Natural killer cell (primary cell): ENCODE results near the gene HNRNPK. TPM values are rescaled to one million over a fixed set of nuclear protein-coding genes. Genes with fewer than 3 reads are reported as not detected.
A peak's percentile ranks its signal among the peaks of the same experiment; 100 is the strongest.
"Not testable (repeated sequence)": the region's sequence is repeated elsewhere in the genome, so short reads cannot be mapped to it uniquely, and the experiment has no call there.

Experiments
- ATAC-seq, 3 donors: fragments of 150-1000 bp in 2 of 3; fragments of 200-7000 bp in 1 of 3; cut with Tn5 transposase; 1 replicate in 1 of 3; 2 replicates in 2 of 3; pipeline ENCODE4 v1.10.0; 2021; ENCODE audit warnings: mild to moderate bottlenecking in 2 of 3, moderate library complexity in 2 of 3
- DNase-seq, 2 donors: peaks; one replicate each; pipeline versions ENCODE4 v3.0.0 to v3.0.0-alpha.2; 2013 to 2021; ENCODE audit warnings: mixed read lengths in 1 of 2
- H3K27ac ChIP-seq: one replicate; pipeline ENCODE4 v1.5.1; 2013; ENCODE audit warnings: mild to moderate bottlenecking, low read length
- H3K27me3 ChIP-seq: one replicate; pipeline ENCODE4 v1.6.1; 2013; ENCODE audit warnings: low read length; ENCODE audit not compliant: control insufficient read depth, insufficient read depth
- H3K36me3 ChIP-seq: one replicate; pipeline ENCODE4 v1.6.1; 2013; ENCODE audit warnings: low read length; ENCODE audit not compliant: control insufficient read depth, insufficient read depth
- H3K4me1 ChIP-seq: one replicate; pipeline ENCODE4 v1.6.1; 2013; ENCODE audit warnings: low read length; ENCODE audit not compliant: control insufficient read depth, insufficient read depth
- H3K4me3 ChIP-seq: one replicate; pipeline ENCODE4 v1.5.1; 2013; ENCODE audit warnings: low read length
- H3K9me3 ChIP-seq: one replicate; pipeline ENCODE4 v1.6.1; 2013; ENCODE audit warnings: low read length; ENCODE audit not compliant: control insufficient read depth, insufficient read depth
- H3K27ac Mint-ChIP-seq, 2 donors: one replicate each; pipeline ENCODE4 v1.8.0; 2022; ENCODE audit warnings: mild to moderate bottlenecking in 2 of 2, mixed read lengths in 2 of 2, moderate library complexity in 1 of 2
- H3K27me3 Mint-ChIP-seq, 2 donors: one replicate each; pipeline ENCODE4 v1.8.0; 2022; ENCODE audit warnings: low read depth in 2 of 2, mixed read lengths in 2 of 2
- H3K36me3 Mint-ChIP-seq: one replicate; pipeline ENCODE4 v1.8.0; 2022; ENCODE audit warnings: mixed read lengths
- H3K4me1 Mint-ChIP-seq, 2 donors: one replicate each; pipeline ENCODE4 v1.8.0; 2022; ENCODE audit warnings: mixed read lengths in 2 of 2
- H3K4me3 Mint-ChIP-seq: one replicate; pipeline ENCODE4 v1.8.0; 2022; ENCODE audit warnings: mild to moderate bottlenecking, moderate library complexity, mixed read lengths
- H3K9me3 Mint-ChIP-seq, 2 donors: one replicate each; pipeline ENCODE4 v1.8.0; 2022; ENCODE audit warnings: mixed read lengths in 2 of 2
- CTCF ChIP-seq: fragments of 200-600 bp; IDR thresholded peaks from one replicate; pipeline ENCODE4 v1.8.0; 2022; ENCODE audit warnings: antibody characterized with exemption
- WGBS: methylation state at CpG from one replicate; pipeline ENCODE4 v1.1.7; 2013; ENCODE audit warnings: missing lambda C conversion rate; ENCODE audit not compliant: insufficient coverage; 5-methylcytosine and 5-hydroxymethylcytosine counted together
- intact Hi-C: fragments of 100-400 bp; cut with micrococcal nuclease; formaldehyde crosslinking; loops from one replicate; pipeline ENCODE4 v1.14.2; 2022
- total RNA-seq, 4 donors: library from RNA; stranded (reverse); fragments of 120-200 nt in 1 of 4; gene quantifications; one replicate each; pipeline versions ENCODE4 v1.2.3 to v1.2.4, GENCODE V29; 2013 to 2022

HNRNPK gene
- total RNA-seq, 3 donors from 2014 or later (not counting 1 experiment from before 2014, with no cell fraction given), result 703 to 872 (median 771) TPM

- no peak for TF ChIP-seq CTCF
- Histone ChIP-seq H3K27ac (peak overlapping the region; percentile 86), H3K4me3 (peak overlapping the region; percentile 93), H3K9me3 (no peaks in the 10 kb centered on the region), H3K4me1 (peaks cover 21% of the 10 kb centered on the region), H3K27me3 (no peaks in the 10 kb centered on the region), H3K36me3 (peaks cover 3% of the 10 kb centered on the region)
- Mint-ChIP-seq H3K27me3 (no peaks in the 10 kb centered on the region), H3K27ac (peak overlapping the region; percentile 92 to 98), H3K4me3 (peak overlapping the region; percentile 97), H3K4me1 (peaks cover 13 to 22% of the 10 kb centered on the region in 2 donors), H3K36me3 (no peaks in the 10 kb centered on the region), H3K9me3 (no peaks in the 10 kb centered on the region)
- peak; percentile 59 to 81 (median 66) for ATAC-seq
- WGBS, result under 1% methylated on average over 23 of the region's 23 CpGs
- intact Hi-C loops, result no loop called here
- DNase-seq, result peak; percentile 21 to 52
Measured at GRCh38 chr9:83956086-83956435, 24.0 kb downstream of the HNRNPK start.

GRCh38 chr9:83948096-83948495, 31.9 kb downstream of the HNRNPK start:
- H3K4me3 Mint-ChIP-seq, H3K9me3 ChIP-seq, H3K9me3 Mint-ChIP-seq, H3K27me3 ChIP-seq, H3K36me3 Mint-ChIP-seq, H3K27ac ChIP-seq, H3K4me3 ChIP-seq, DNase-seq, intact Hi-C loops, ATAC-seq, H3K27me3 Mint-ChIP-seq, H3K4me1 Mint-ChIP-seq, H3K4me1 ChIP-seq, H3K27ac Mint-ChIP-seq: not testable (repeated sequence)
- peaks cover 13% of the 10 kb centered on the region for H3K36me3 ChIP-seq
- 97% methylated on average over 35 of the region's 39 CpGs for WGBS

DNA sequence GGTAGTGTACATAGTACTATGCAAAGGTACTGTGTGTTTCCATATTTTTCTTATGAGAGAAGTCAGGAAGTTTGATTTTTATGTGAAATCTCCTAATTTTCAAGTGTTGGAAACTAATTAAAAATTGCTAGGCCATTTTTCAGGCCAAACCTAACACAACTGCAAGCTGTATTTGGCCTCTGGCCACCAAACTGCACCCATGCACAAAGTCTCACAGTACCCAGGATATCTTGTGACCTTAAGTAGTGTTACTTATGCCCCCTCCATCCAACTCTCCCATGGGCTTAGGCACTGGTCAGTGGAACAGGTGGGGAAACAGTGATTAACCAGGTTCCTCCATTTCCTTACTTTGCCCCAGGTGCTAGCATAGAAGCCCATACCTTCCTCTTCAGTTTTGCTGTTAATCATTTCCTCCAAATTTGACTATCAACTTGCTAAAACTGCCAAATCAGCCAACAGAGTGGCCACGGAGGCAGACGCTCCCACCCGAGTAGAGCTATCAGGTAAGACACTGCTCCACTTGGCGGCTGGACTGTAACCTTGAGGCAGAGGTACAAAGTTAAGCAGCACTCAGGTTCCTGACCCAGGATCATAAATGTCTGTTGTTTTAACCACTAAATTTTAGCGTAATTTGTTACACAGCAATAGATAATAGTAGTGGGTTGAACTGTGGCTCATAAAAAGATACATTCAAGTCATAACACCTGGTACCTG, 39.3 kb downstream of the HNRNPK start:
- Histone ChIP-seq H3K27me3 (no peaks in the 10 kb centered on the region), H3K4me3 (no peak overlapping the region), H3K27ac (no peak overlapping the region), H3K4me1 (no peaks in the 10 kb centered on the region), H3K36me3 (peaks cover 24% of the 10 kb centered on the region), H3K9me3 (no peaks in the 10 kb centered on the region)
- Mint-ChIP-seq H3K9me3 (no peaks in the 10 kb centered on the region), H3K4me3 (no peak overlapping the region), H3K4me1 (no peaks in the 10 kb centered on the region), H3K27me3 (no peaks in the 10 kb centered on the region), H3K36me3 (peaks cover 12% of the 10 kb centered on the region), H3K27ac (no peak overlapping the region)
- 90% methylated on average over 4 of the region's 5 CpGs for WGBS
- DNase-seq (no peak), ATAC-seq (no peak)
- no peak for TF ChIP-seq CTCF
- intact Hi-C loops, result no loop called here

DNA sequence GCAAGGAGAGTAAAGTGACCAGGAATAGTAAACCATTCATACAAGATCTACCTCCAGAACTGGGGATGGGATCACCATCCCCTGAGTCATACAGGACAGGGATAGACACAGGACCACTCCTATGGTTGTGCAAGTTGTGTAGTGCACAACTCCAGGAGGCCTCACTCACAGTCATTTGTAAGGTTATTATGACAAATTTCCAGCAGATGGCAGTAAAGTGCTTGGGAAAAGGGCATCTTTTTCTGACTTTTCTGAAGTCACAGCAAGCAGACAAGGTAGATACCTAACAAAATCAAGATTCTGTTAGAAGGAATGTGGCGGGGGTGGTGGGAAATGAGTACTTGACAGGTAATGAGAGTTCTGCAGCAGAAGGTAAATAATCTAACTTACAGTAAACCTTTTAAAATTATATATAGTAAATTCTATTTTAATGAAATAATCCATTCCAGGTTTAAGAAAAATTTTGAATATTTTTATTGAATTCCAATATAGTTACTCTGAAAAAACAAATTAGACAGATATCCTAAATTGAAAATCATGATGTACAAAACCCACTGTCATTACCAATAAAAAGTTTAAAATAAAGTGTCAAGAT, 42.1 kb downstream of the HNRNPK start:
- H3K36me3 Mint-ChIP-seq, result peaks cover 12% of the 10 kb centered on the region
- no peaks in the 10 kb centered on the region for H3K9me3 ChIP-seq
- H3K27me3 Mint-ChIP-seq, result no peaks in the 10 kb centered on the region
- H3K4me1 Mint-ChIP-seq, result no peaks in the 10 kb centered on the region
- no peak overlapping the region for H3K4me3 ChIP-seq
- ATAC-seq (peak; percentile 68 to 81 (median 78)), DNase-seq (peak in 1 of 2 donors; percentile 83)
- no peaks in the 10 kb centered on the region for H3K27me3 ChIP-seq
- H3K27ac Mint-ChIP-seq, result no peak overlapping the region
- peaks cover 16% of the 10 kb centered on the region for H3K36me3 ChIP-seq
- TF ChIP-seq CTCF, result peak; percentile 86
- intact Hi-C loops, result loop anchor here (1.0 to 5.0 kb wide), 4 partner anchors 235 to 479 kb away; no protein-coding TSS in a partner anchor
- H3K27ac ChIP-seq, result no peak overlapping the region
- no peaks in the 10 kb centered on the region for H3K4me1 ChIP-seq
- no peaks in the 10 kb centered on the region for H3K9me3 Mint-ChIP-seq
- no CpG with 5 or more reads among the region's 1 CpG for WGBS
- H3K4me3 Mint-ChIP-seq, result no peak overlapping the region
